Activated CD8-positive, alpha-beta memory T cell treated with anti-CD3 and anti-CD28 coated beads for 4 hours (primary cell): ENCODE results near the gene MEGF6.

Experiments used
- DNase-seq, 2 donors: peaks; one replicate each; pipeline ENCODE4 v3.0.0-alpha.2; 2020; ENCODE audit warnings: low read depth in 2 of 2

MEGF6 gene

DNA sequence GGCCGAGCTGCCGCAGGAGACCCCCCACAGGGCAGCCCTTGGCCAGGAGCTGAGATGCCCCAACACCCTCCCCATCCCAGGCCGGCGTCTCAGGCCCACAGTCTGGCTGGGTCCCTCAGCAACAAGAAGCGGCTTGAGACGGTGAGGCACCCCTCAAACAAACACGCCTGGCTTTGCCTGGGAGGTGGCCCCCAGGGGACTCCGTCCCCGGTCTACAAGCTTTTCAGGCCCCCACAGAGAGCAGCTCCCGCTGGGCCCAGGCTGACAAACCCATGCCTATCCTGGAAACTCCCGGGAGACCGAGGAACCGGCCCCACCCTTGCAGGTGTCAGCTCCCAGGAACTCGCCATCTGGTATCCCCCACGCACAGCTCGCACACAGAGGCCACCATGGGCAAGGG lies 89.9 kb downstream of the MEGF6 start:
- DNase-seq: no peak

DNA sequence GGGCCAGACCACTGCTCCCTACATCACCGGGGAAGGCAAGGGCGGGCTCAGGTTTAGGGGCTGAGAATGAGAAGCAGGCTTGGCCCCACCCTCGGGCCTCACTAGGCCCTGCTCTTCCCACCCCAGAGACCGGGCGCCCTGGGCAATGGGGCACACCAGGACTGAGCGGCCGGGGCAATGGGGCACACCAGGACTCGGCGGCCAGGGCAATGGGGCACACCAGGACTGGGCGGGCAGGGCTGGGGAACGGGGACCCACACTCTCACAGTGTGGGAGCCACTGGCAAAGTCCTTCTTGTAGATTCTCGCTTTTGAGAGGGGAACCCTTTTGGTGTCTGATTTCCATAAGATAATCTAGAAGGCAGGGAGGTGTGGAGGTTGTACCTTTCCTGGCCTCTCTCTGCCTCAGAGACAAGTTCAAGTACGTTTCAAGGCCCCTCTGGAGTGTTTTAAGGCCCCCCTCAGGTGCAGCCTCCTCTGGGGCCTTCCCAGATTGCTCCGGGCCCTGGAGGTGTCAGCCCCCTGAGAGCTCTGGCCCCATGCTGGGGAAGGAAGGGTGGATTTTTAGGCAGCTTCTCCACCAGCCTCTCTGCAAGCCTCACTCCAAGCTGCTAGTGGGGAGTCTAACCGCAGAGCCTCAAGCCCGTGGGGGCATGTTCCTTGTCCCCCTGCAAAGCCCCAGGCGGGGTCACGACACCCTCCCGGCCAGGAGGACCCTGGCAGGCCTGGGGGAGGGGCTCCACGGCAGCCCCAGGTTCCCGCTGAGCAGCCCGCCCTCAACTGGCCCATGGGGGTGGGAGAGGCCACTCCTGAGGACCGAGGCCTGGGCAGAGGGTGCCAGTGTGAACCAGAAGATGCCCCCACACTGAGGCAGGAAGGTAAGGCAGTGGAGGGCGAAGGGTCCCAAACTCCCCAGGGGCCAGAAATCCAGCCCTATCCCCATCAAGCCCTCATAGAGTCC lies 90.6 kb downstream of the MEGF6 start:
- DNase-seq: no peak

DNA sequence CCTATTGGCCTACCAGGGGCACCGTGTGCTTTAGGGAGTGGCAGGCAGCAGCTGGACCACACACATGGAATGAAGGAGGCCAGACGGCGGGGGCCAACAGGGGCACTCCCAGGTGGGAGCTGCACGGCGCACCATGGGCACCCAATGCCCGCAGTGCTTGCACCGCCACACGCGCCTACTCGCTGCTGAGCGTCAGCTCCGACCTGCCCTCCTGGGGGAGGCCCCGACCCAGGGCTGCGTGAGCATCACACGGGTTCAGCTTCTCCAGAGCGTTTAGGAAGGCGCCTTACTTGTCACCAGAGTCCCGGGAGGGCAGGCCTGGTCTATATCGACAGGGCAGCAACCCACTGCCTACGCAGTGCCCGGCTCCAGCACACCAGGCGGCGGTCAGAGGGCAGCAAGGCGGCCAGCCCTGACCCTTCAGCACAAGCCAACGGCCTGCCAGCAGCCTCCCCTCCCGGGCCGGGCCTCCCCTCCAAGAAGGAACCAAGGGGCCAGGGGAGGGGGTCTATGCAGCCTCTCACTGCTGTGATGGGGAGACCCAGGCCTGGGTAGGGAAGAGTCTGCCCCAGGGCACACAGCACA lies 91.9 kb downstream of the MEGF6 start:
- no peak for DNase-seq

DNA sequence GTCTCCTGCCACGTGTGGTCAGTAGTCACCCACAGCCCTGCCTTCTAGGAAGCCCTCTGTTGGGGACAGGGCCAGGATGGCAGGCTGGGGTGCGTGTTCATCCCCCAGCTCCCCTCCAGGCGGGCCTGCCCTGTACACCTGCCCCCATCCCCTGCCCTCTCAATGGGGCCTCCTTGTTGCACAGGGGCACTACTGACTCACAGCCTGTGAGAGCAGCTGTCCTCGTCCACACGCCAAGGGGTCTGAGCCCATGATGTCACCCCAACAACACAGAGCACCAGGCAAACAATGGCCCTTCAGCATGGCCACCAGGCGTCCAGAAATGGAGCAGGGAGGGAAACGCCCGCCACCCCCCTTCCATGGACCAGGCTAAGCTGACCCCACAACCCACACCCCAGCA lies 92.6 kb downstream of the MEGF6 start:
- no peak for DNase-seq

DNA sequence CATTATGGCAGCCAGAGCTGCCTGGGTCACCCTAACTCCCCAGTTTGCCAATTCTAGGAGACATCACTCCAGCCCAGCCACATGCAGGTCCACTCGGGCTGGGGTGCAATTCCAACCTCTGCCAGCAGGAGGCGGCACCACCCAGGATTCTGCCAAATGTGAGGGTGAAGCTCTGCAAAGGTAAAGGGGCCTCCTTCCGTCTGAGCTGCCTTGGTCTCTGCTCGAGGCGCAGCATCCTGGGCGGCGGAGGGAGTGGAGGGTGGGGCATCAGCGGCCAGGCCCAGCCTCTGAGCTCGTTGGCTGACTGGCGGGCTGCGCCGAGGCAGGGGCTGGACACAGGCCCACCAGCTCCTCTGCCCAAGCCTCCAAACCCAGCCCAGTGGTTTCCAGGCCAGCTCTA lies 93.1 kb downstream of the MEGF6 start:
- no peak for DNase-seq

DNA sequence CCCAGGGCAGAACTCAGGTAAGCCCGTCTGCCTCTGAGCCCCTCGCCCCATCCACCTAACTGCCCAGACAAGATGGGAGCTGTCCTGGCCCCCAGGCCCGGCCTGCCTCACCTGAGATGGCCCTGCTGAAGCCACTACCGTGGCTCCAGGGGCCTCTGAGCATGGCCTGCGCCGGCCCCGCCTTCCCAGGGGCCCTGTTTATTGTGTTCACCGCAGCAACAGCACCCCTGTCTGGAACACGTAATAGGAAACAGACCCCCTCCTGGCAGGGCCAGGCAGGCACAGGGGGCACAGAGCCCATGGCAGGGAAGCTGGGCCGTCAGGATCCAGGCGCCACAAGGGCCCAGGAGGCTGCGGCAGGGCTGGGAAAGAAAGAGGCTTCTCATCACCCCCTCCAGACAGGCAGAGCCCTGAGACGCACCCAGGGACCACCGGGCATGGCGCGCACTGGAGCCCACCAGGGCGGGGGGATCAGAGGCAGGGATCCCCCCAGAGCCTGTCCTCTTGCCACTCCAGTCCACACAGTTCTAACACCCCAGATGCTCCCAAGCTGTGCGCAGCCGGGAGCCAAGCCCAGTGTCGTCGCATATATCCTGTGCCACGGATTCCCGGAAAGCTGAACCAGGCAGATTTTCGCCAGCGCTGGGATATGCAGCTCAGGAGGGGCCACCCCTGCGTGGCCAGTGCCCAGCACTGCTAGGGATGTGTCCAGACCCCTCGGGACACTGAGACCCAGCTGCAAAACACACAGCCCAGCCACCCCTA lies 94.2 kb downstream of the MEGF6 start:
- DNase-seq: no peak

DNA sequence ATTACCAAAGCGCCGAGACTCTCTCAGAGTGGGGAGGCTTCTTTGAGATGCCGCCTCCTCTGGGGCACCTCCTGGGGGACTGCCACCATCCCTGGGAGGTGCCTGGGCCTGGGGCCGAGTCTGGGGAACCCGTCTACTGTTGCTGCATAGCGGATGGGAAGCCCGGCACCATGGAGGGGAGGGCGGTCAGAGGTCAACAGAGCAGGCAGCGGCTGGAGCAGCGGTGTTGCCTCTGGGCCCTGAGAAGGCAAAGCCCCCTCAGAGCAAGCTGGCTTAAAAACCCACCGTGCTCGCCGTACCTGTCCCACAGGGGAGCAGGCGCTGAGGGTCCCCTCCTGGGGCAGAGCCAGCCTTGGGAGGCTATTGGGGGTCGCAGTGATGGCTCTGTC lies 94.8 kb downstream of the MEGF6 start:
- no peak for DNase-seq

DNA sequence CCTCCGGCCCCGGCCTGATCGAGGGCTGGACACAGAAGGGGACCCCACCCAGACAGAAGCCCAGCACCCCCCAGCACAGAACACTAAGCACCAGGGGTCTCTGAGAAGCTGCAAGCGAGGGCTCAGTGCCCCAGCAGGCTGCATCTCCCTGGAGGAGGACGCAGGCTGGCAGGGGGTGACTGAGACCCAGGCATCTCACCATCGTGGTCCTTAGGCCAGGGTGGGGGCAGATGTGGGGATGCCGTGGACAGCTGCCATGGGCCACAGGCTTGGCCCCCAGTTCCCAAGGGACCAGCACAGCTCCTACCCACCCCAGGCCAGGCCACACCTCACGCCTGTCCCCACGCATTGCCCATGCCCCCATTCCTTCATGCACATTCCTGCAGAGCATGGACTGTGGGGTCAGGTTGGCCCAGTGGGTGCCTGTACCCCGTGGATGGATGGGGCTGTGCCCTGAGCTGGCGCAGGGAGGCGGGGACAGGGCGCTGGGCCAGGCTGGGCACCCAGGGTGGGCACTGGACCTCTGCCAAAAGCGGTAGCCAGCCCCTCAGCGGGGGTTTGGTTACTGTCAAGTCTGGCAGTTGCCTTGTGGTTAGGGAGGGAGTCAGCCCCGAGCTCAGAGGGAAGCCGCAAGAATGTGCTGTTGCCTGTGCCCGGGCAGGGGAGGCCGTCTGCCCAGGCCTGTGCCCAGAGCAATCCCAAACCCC lies 95.4 kb downstream of the MEGF6 start:
- no peak for DNase-seq

DNA sequence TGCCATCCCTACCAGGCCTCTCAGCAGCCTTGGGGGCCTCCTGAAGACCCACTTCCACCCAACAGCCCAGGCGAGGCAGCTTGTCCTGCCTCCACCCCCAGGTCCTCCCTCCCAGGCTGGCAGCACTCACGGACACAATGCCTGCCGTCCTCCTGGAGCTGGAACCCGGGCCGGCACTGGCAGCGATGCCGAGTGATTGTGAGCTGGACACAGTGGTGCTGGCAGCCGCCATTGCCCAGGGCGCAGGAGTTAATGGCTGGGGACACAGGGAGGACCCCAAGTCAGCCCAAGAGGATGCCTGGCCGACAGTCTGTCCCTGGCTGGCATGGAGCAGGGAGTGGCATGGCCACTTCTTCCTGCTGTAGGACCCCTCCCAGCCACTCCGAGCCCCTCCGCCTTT lies 96.0 kb downstream of the MEGF6 start:
- no peak for DNase-seq

DNA sequence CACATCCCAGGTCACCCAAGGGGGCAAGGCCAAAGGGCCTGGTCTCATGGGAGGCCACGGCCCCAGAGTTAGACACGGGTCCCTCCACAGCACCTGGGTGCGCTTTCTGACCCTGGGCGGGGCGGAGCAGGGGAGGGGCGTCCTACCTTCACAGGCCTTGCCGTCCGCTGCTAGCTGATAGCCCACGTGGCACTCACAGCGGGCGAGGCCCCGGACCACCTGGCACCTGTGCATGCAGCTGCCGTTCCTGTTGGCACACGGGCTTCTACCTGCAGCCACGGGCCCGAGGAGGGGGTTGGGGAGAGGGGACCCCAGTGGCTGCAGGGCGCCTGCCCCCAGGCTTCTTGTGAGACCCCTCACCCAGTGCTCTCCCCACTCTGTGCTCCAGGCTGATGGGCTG lies 96.9 kb downstream of the MEGF6 start:
- no peak for DNase-seq

DNA sequence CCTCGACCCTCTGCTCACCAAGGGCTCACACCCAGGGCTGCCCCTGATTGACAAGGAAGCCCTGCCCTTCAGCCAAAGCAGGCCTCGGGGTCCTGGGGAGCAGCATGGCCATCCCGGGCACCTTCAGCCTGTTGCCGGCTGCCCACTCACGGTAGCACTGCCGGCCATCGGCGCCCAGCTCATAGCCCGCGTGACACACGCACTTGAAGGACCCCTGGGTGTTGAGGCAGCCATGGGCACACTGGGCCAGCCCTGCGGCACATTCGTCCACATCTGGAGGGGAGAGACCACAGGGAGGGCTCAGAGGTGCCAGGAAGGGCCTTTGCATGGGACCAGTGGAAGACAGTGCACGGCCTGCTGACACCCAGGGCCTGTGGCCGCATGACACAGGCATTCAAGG lies 99.5 kb downstream of the MEGF6 start:
- DNase-seq: no peak

DNA sequence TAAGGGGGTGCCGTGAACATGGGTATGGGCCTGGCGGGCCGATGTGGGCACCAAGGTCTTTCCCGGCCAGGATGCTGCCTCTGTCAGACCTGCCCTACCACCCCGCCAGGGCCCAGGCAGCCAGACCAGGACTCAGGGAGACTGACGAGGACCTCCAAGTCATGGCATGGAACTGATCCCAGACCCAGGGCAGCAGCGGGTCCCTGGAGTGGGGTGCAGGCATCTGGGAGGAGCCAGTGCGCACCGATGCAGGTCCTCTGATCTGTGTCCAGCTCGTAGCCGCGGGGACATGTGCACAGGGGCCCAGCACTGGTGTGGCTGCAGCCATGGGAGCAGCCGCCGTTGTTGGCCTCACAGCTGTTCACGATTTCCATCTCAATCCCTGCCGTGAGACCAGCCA lies 100.0 kb downstream of the MEGF6 start:
- no peak for DNase-seq

DNA sequence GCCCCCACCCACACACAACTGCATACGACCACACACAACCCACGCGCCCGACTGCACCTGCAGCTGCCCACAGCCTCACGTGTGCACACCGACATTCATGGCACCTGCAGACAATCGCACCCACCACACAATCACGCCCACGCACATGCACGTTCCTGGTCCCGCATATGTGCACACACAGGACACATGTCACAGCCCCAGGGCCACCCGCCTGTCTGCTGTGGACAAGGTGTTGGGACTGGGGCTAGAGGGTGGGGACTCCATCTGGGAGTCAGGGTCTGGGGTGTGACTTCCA lies 100.4 kb downstream of the MEGF6 start:
- no peak for DNase-seq

DNA sequence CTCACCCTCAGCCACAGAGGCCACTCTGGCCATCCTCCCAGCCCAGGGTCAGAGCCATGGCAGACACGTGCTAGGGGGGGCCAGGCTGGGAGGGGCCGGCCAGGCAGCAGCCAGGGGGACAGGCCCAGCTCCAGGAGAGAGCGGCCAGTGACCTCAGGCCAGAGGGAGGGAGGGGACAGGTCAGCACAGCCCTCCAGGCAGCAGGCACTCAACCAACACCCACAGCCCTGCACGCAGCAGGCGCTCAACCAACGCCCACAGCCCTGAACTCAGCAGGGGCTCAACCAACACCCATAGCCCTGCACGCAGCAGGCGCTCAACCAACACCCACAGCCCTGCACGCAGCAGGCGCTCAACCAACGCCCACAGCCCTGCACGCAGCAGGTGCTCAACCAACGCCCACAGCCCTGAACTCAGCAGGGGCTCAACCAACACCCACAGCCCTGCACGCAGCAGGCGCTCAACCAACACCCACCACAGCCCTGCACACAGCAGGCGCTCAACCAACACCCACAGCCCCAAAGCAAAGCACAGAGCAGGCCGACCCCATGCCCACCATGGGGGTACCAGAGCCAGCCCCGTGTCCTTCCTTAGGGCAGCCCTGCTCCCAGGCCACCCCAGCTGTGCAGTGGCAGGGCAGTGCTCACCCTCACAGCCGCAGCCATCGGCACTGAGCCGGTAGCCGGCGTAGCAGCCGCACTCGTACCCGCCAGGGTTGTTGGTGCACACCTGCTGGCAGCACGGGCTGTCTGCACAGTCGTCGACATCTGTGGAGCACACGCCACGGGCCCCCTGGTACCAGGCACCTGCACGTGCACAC lies 101.0 kb downstream of the MEGF6 start:
- DNase-seq: no peak

DNA sequence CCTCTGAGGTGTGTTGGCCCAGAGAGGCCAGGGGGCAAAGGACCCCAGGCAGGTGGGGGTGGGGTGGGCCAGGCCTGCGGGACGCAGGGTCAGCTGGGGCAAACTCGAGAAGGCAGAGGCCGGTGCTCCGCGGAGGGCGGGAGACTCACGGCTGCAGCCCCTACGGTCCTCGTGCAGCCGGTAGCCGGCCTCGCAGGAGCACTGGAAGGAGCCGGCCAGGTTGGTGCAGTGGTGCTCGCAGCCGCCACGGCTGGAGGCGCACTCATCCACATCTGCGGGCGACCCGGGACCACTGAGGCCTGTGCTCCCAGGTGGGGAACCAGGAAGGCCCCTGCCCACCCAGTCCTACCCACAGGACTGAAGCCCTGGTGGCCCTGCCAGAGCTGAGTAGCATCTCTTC lies 101.6 kb downstream of the MEGF6 start:
- no peak for DNase-seq

DNA sequence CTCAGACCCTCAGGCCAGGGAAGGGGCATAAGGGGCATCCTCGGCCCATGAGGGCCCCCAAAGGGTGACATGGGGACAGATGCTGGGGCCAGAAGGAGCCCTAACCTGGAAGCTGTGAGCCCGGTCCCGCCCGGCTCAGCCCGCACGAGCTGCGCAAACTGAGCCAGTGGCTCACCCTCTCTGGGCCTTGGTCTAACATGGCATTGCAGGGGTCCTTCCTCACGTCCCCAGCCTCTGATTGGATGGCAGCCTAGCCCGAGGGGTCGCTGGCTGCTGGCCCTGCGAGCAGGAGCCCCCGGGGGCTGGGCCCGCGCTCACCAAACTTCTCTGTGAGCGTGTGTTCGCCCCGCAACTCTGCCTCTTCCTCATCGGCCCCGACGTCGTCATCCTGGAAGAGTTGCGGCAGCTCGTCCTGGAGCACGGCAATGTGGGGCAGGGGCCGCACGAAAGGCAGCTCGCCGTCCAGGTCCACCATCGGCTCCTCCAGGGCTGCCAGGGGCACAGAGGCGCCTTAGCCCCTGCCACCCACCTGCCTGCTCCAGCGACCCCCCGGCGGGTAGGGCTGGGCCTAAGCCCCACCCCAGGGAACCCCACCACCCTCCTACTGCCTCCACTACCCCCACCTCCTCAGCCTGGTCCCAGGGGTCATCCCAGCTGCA lies 102.4 kb downstream of the MEGF6 start:
- no peak for DNase-seq

DNA sequence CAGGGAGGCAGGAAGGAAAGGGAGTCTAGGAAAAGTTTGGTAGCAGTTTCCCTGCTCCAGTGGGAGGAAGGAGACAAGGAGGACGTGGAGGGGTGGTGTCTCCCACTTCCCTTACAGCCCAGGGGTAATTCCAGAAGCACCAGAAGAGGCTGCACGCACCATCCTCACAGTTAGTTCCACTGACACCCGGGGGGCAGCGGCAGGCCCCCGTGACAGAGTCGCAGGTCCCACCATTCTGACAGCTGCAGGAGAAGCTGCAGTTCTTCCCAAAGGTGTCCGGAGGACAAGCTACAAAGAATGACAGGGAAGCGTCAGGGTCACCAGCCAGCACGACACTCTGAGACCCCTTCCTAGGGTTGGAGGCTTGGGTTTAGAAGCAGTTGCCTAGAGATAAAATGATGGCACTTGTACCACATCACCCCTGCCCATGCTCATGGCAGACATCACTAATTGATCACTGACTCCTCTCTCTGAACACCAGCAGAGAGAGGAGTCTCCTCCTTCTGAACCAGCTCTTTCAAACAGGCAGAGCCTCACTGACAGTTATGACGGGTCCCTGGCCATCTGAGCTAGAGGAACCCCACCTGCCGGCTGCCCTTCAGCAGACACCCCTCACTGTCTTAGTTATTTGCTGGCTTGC lies 103.6 kb downstream of the MEGF6 start:
- no peak for DNase-seq

DNA sequence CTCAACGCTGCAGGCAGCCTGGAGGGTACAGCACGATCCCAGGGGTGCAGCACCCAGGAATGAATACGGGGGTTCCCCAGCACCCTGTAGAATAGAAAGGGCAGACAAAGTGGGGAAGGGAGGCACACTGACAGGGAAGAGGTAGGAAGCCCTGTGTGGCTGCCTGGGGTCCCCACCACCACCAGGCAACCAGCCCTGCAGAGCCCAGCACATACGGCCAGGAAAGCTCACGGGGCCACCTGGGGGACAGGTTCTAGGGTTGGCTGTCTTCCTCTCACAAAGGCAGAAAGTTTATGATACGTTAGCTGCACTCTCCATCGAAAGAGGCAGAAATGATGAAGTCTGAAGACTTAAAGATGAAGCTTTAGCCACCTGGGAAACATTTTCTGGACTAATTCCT lies 104.4 kb downstream of the MEGF6 start:
- no peak for DNase-seq

DNA sequence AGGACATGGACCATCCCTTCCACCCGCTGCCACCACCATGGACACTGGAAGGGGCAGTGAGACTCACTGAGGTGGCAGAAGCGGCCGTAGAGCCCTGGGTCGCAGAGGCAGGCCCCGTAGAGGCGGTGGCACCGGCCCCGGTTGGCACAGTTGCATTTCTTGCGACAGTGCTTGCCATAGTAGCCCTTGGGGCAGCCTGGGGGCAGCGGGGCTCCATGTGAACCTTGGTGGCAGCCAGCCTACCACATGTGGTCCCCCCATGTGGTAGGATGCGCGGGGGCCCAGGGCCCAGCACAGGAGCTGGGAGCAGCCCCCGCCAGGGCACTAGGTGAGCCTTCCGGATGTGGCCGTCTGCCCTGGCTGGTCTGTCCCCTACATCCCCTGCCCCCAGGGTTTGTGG lies 105.3 kb downstream of the MEGF6 start:
- DNase-seq: no peak

DNA sequence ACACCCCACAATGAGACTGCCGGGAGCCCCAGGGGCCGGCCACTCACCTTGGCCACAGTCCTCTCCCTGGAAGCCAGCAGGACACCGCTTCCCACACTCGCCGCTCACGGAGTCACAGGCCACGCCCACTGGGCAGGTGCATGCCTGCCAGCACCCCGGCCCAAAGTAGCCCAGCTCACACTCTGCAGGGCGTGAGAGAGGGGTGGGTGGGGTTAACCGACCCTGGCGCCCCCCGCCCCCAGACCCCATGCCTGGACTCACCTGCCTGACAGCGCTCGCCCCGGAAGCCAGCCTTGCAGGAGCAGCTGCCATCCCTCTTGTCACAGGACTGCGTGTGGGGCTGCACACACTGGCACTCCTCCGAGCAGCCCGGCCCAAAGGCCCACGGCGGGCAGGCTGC lies 106.1 kb downstream of the MEGF6 start:
- DNase-seq: no peak

DNA sequence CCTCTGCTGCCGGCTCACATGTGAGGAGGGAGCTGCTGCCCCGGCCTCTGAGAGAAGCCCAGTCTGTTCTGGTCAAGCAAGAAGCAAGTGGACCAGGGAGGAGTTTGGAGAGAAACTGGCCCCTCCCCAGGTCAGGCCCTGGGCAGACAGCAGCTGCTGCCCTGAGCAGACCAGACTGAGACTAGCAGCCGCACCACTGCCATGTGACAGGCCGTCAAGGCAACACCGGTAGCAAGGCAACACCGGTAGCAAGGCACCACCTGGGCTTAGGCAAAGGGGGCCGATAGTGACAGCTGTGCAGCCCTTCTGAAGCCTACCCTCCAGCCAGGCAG lies 106.5 kb downstream of the MEGF6 start:
- no peak for DNase-seq
